GM18861 (cell line): Measurements from ENCODE around the gene SESTD1.
A peak's percentile ranks its signal among the peaks of the same experiment; 100 is the strongest.

Experiments
- ATAC-seq: cut with Tn5 transposase; IDR thresholded peaks from one replicate; pipeline ENCODE4 v1.9.1; 2021; ENCODE audit not compliant: unreplicated experiment

The SESTD1 gene

DNA sequence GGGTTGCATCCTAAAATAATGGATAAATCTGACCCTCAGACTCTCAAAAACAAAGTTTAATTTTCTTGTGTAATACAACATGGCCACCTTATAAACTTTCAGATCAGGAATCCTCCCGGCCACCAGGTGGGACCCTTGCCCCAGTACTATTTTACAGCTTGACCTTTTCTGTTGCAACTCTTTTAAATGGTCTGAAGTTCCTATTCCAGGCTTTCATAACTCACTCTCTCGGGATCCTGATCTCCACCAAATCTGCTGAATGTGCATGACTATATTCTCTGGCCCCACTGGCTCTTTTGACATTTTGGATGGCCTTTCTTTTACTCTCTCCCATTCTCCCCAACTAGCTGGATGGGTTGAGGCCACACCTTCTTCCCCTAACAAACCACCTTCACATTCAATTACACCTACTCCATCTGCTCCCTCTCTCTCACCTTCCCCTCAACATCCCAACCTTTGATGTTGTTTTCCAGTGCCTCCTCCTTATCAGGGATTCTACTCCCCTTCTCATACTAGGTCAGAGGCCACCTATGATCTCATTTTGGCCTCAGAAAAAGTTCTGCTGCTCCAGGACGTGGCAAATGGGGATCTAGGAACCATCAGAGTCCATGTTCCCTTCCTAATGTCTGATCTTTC is 70.8 kb downstream of the SESTD1 start:
- ATAC-seq = no peak

DNA sequence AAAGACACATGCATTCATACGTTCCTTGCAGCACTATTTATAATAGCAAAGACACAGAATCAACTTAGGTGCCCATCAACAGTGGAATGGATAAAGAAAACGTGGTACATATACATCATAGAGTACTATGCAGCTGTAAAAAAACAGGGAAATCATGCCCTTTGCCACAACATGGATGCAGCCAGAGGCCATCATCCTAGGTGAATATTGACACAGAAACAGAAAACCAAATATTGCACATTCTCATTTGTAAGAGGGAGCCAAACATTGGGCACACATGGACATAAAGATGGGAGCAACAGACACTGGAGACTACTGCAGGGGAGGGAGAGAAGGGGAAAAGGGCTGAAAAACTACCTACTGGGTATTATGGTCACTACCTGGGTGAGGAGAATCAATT is 73.5 kb downstream of the SESTD1 start:
- ATAC-seq = no peak

DNA sequence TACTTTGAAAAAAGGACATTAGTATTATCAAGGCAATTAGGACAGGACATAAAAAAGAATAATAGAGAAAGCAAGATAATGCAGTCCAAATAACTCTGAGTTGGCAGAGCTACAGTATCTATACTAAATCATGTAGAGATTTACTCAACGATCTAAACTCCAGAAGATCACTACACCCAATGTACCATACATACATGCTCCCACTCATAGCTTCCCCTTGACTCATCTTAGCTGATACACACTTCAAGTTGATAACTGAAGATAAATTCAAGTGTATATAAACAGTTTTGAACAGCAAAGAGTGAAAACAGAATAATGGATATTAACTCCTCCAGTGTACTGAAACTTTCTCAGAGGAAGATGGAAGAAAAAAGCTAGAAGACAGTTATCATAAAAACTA is 78.5 kb downstream of the SESTD1 start:
- ATAC-seq = no peak

DNA sequence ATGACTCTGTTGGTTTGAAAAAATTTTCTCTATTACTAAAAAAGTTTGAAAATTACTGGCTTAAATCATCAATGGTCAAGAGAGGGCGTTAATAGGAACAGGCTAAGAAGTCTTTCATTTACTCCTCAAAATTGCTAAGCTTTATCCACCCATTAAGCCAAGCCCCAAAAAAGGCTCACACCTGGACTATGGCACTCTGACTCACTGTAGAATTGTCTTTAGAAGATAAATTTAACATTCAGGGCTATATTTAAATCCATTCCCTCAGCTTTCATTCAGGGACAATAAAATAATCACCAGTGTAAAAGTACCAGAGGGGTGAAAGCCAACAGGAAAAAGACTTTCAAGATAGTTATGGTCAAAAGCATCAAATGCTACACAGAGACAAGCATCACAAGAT is 80.0 kb downstream of the SESTD1 start:
- no peak for ATAC-seq

DNA sequence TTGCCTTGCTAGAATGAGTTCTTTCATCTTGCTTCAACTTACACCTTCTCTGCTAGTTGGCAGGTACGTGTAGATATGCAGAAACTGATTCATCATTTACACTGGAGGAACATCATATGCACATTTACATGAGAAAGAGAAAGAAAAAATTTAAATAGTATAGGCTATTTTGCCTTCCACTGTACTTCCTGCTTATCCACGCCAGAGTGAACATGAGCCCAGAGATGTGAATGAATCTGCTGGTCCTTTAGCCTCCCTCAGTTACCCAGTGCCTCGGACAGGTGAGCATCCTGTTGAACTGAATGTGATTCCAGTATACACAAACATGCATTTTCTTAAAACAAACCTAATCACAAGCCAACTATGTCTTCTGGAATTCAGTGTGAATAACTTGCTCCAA is 83.6 kb downstream of the SESTD1 start:
- ATAC-seq = peak; percentile 54

DNA sequence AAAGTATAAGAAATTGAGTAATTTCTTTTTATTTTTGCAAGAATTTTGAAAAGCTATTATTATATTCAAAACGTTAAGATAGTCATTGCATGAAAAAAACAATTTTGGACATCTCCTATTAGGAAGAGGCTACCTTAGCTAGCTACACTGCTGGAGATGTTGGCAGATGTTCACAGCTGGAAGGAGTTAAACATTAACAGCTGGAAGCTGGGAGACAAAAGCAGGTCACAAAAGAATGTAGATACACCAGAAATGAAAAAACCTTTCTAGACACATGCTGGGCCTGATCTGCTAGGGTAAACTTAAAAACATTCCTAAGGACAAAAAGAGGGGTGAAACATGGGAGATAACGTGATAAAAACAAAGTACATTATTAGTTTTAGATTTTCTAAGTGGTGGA is 84.4 kb downstream of the SESTD1 start:
- ATAC-seq = no peak

DNA sequence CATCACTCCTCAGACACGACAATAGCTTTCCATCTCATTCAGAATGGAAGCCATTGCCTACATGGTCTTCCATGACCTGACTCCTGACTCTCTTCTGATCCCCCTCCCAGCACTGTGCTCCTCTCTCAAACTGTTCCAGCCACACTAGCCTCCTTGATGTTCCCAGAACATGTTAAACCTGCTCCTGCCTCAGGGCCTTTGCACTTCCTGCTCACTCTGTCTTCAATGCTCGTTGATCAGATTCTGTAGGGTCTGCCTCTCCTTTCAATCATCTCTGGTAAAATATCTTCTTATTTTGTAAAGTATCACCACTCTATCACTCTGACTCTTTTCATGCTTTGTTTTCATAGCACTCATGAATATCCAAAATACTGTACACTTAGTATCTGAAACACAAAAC is 84.9 kb downstream of the SESTD1 start:
- ATAC-seq = no peak

DNA sequence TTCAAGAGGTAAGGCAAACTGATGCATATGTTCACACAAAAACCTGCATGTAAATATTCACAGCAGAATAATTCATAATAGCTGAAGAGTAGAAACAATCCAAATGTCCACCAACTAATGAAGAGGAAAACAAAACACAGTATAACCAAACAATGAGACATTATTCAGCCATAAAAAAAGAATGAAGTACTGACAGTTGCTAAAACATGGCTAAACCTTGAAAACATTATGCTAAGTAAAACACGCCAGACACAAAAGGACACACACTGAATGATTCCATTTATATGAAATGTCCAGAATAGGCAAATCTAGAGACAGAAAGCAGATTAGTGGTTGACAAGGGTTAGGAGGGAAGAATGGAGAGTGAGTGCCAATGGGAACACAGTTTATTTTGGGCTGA is 86.9 kb downstream of the SESTD1 start:
- ATAC-seq = no peak

DNA sequence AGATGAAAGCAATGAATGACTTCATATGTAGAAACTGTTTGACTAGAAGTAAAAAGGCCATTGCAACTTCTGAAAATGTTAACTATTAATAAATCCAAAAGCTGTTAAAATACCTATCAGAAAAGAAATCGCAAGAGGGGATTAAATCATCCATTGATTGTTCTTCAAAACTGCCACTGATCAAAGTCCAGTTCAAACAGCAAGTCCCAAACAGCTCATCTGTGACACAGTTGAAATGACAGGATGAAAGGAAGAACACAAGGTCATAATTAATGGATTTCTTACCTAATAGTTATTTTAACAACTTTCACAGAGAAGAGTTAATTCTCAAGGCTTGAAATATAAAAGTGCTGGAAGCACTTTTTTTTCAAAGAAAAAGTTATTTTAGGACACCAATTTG is 90.4 kb downstream of the SESTD1 start:
- no peak for ATAC-seq

DNA sequence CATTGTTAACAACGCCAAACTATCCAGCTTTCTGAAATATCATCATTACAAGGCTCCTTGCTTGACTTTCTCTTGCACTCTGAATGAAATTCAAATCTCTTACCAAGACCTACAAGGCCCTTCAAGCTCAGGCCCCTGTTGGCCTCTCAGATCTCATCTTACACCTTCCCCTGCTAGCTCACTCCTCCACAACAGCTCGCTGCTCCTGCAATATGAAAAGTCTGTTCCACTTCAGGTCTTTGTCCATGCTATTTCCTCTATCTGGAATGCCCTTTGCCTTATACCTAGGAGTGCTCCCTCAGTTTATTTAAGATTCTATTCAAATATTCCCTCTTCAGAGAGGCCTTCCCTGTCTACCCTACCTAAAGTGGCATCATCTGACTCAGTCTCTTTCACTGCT is 91.7 kb downstream of the SESTD1 start:
- no peak for ATAC-seq

DNA sequence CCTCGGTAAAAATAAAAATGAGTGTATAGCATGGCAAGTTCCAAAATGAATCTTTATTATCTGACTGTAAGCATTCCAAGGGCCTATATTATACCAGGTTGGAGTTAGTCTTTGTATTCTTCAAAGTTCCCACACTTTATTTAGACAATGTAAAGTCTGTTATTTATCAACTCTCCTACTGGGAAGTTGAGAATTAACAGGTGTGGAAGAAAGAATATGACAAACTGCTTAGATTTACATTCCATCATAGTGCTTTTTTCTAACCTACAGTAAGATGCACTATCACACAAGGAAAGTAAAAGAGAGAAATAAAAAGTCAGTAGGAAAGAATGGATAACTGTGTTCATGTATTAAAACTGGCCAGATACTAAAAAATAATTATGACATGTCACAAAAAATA is 93.3 kb downstream of the SESTD1 start:
- no peak for ATAC-seq

DNA sequence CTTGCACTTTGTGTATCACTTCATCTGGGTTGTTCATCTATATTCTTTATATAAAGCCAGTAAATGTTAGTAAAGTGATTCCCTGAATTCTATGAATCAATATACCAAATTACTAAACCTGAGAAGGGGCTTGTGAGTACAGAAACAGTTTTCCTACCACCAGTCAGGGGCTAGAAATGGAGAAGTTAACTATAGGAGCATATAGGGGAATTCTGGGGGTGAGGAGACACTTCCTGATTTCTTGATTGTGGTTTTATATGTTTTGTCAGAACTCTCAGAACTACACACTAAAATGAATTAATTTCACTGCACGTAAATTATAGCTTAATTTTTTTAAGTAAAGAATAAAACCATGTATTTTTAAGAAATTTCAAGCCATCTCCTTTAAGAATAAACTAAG is 93.7 kb downstream of the SESTD1 start:
- no peak for ATAC-seq

DNA sequence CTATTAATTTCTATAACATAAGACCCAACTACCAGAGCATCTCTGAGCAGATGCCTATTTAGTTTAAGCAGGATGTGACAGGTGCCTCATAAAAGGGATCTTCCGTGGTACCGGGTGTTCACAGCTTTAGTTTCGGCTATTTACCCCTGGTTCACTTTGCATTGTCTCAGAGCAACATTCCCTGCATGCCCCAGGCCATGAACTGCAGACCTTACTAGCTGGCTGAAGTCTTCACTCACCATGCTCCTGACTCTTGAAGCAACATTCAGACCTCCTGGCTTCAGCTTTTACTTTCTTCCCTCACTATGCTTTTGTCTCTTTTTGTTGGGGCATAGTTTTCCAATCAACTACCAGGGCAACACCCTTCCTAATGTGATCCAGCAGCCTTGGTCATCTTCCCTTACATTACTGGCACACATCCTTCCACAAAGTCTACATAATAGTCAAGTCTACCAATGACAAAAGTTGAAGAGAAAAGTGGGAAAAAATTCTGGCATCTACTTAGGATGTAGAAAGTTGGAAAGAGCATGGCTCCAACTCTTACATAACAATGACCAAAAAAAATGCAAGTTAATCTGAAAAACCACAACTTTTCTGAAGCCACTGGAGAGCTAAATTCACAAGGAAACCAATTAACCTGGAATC is 99.2 kb downstream of the SESTD1 start:
- ATAC-seq = no peak

DNA sequence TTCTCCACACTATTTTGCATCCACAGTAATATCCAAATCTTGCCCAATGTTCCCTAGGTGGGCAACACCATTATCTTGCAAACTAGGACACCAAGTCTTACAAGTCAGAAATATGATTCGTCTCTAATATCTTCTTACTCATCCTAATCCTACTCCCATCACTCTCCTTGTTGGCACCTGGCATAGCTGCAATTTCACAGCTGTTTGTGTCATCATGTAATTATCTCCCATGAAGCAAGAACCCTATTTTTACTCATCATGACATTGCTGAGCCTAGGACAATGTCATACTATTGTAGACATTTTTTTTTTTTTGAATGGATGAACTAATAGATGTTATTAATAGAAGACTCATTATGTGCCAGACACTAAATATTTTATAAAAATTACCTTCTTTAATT is 123.4 kb downstream of the SESTD1 start:
- no peak for ATAC-seq

DNA sequence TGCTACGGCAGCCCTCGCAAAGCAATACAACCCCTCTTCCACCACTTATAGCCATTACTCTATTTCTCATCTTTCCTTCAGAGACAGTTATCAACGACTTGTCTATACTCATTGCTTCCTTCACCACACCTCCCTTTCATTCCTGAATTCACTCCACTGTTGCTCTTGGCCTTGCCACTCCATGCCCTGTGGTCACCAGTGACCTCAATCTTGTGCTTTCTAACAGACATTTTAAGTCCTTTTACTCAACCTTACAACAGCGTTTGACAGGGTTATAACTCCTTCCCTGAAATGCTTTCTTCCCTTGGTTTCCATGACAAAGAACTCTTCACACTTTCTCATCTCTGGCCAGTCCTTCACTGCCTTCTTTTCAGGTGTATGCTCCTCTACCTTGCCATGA is 124.1 kb downstream of the SESTD1 start:
- ATAC-seq = no peak

DNA sequence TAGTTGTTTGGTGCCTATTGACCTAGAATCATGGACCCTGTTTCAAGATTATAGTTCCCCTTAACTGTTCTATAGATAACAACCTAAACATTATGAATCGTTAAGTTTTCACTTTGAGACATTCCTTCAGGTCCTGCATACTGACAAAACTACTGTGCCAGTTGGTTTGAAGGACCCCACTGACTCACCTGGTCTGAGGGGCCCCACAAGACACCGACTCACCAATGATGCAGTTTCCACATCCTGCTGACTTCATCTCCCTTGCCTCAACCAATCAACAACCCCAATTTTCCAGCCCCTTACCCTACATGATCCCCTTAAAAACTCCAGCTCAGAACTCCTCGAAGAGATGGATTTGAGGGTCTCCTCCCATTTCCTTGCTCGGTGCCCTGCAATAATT is 125.1 kb downstream of the SESTD1 start:
- no peak for ATAC-seq

DNA sequence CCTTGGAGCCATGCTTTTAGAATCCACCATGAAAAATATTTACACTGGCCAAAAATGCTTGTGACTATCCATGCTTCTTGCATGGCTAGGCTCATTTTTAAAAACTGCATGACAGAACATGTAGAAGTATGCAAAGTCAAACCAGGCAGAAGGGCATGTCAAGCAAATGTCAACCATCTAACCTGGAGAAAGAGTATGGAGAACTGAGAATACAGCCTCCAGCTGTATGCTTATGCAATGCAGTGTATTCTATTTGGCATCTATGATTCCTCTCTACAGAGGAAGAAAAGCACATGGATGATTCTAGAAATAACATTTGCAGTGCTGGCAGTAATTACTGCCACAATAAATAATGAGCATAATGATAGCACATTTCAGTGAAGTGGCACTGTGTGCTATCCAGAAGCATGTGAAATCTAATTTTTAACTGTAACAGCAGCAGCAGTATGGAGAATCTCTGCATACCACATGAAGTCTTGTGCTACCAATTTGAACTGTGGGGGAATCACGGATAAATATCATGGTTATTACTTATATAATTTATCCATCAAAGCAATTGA is 127.4 kb downstream of the SESTD1 start:
- ATAC-seq = no peak

DNA sequence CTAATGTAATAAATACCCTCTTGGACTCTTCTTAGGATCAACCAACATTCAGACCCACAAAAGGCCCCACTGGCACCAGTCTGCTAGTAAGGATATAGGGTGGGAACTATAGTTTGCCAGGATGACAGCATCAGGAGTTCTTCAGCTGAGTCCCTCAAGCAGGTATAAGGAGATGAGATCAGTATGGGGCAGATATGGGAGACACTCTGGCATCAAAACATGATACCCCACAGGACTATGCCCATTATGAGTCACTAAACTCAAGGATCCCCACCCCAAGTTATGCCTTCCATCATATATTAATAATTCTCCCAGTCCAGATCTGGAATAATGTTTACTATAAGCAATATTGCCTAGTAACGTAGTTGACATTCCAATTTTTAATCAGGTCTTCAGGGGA is 131.6 kb downstream of the SESTD1 start:
- no peak for ATAC-seq

DNA sequence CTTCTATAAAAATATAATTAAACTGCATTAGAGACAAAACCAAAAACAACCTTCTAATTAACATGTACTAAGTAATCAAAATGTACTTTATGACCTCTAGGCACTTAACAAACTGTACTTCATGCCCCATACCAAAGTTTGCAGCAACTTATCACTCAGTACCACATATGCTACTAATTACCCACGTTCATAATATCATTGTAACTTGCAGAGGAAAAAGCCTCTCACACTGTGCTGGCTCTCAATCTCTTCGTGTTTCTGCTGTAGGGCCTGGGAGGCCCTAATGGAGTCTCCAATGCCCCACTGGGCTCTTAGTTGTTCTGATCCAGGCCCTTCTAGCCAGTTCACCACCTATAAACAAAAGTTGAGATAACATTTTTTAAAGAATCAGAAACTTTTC is 132.6 kb downstream of the SESTD1 start:
- ATAC-seq = no peak

DNA sequence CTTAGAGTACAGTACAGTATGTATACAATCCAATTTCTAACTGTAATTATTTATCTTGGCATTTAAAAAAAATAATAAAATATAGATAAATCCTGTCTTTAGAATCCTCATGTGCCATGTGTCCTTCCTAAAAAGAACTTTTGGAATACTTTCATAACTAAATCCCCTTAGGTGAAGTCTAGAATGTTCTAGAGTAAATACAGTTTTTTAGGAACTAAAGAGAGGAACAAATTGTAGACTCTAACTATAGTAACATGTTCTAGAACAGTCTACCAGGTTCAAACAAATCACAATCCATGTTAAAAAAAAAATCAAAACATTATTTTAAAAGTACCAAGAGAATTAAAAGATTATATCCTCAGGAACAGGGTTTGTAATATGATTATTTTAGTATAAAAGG is 134.1 kb downstream of the SESTD1 start:
- no peak for ATAC-seq

DNA sequence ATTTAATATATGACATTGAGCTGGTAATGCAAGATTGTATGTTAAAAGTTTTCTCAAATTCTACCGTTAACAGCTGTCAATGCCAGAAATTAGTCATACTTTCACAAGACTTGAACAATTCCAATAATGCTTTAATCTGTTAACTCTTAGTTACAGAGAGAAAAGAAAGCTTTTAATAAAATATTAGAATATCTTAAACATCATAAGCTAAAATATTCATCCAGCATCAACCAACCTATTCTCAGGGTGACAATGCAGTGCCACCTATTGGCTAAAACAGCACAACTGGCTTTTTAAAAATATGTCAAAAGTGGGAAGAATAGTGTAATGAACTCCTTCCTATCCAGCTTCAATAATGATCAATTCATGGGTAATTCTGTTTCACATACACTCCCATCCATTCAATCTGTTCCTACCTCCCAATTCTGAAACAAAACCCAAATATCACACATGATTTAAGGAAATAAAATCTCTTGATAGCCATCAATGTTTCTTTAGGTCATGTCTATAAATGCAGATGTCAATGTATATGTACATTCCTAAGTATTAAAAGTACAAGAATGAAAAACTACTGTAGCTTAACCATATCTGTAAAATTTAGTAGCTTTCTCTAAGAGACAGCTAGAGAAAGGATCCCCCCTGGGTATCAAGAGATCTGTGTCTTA is 134.9 kb downstream of the SESTD1 start:
- no peak for ATAC-seq

DNA sequence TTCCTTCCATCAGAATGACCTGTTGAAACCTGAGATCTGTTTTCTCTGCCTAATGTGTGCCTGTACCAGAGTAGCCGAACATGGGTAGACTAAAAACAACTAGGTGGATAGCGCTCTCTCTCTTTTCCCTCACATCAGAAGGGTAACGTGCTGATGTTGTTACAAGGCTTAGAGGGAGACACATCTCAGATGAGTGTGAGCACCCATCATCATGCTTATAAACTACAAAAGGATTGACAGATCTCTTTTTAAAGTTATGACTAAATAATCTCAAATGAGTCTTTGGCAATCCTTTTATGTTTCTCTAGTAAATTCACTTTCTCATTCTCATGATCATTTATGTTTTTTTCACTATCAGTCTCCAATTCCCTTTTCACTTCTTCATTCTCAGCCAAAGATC is 139.2 kb downstream of the SESTD1 start:
- ATAC-seq = no peak
